ENCODE results near the gene APOA5. TPM values are rescaled to one million over a fixed set of nuclear protein-coding genes. Genes with fewer than 3 reads are reported as not detected.

Gene APOA5
- total RNA-seq, 1 experiment from 2014 or later = 0.11 TPM

- no peaks in the 10 kb centered on the region for H3K79me1 ChIP-seq (ENCODE audit: insufficient read depth, low read depth, low read length, poor library complexity, severe bottlenecking)
- no peak overlapping the region for H4K91ac ChIP-seq (ENCODE audit: insufficient read length, low read depth, low read length)
- no peak overlapping the region for H2BK15ac ChIP-seq (ENCODE audit: low read depth, low read length)
- H3K4ac ChIP-seq (ENCODE audit: low read depth, low read length) = no peak overlapping the region
- H3K4me3 Mint-ChIP-seq = no peak overlapping the region
- no peak overlapping the region for H3K4me2 ChIP-seq (ENCODE audit: insufficient read depth, insufficient read length, low read length)
- no peak overlapping the region for H2AFZ ChIP-seq (ENCODE audit: low read length)
- TF ChIP-seq CTCF (conservative IDR thresholded peaks at IDR 0.05) = no peak
- no peak overlapping the region for H3K18ac ChIP-seq (ENCODE audit: insufficient read length, low read depth, low read length)
- no peaks in the 10 kb centered on the region for H3K36me3 Mint-ChIP-seq (ENCODE audit: insufficient read depth in 1 of 3, low read depth in 3 of 3)
- H3K4me1 ChIP-seq (ENCODE audit: insufficient read depth, low read length) = no peaks in the 10 kb centered on the region
- no peak overlapping the region for H3K27ac Mint-ChIP-seq
- H2BK20ac ChIP-seq (ENCODE audit: low read depth, low read length, poor library complexity, severe bottlenecking) = no peak overlapping the region
- WGBS (ENCODE audit: extremely low coverage, insufficient read length, low lambda C conversion rate) = no CpG with 5 or more reads among the region's 14 CpGs
- no peaks in the 10 kb centered on the region for H4K20me1 ChIP-seq (ENCODE audit: control insufficient read depth, insufficient read depth, insufficient read length)
- H3T11ph ChIP-seq (ENCODE audit: low read length) = no peak overlapping the region
- H3K23ac ChIP-seq (ENCODE audit: insufficient read length, low read depth, low read length) = no peak overlapping the region
- peaks cover 5% of the 10 kb centered on the region for H3K27me3 Mint-ChIP-seq (ENCODE audit: low read depth)
- no peaks in the 10 kb centered on the region for H3K23me2 ChIP-seq (ENCODE audit: insufficient read length, low read depth, low read length, poor library complexity, severe bottlenecking)
- no peak overlapping the region for H3K27ac ChIP-seq (ENCODE audit: insufficient read length, low read depth, low read length)
- no peak overlapping the region for H4K5ac ChIP-seq (ENCODE audit: insufficient read length, low read depth, low read length)
- no peaks in the 10 kb centered on the region; a peak in 1 of 5 replicates for H3K9me3 Mint-ChIP-seq
- H4K8ac ChIP-seq (replicated peaks; ENCODE audit: insufficient read length, low read depth, low read length) = no peak overlapping the region
- no peak overlapping the region for H2BK12ac ChIP-seq (ENCODE audit: insufficient read length, low read depth, low read length)
- no peak for DNase-seq
- no peak overlapping the region for H2AK5ac ChIP-seq (ENCODE audit: insufficient read length, low read length)
- no peaks in the 10 kb centered on the region for H3K79me2 ChIP-seq (ENCODE audit: insufficient read depth, low read length)
- no peak overlapping the region for H3K9ac ChIP-seq (ENCODE audit: extremely low read depth, insufficient read length, low read length)
- no peaks in the 10 kb centered on the region for H3K4me1 Mint-ChIP-seq
- no peak overlapping the region for H3K14ac ChIP-seq (ENCODE audit: insufficient read depth, low read length)
- no peak overlapping the region for H3K56ac ChIP-seq (ENCODE audit: insufficient read length, low read depth, low read length)
- no peak overlapping the region for H2BK5ac ChIP-seq (ENCODE audit: insufficient read length, low read length)
- no peaks in the 10 kb centered on the region for H3K9me3 ChIP-seq (ENCODE audit: control insufficient read depth, low read depth, low read length)
- no peaks in the 10 kb centered on the region for H3K27me3 ChIP-seq (ENCODE audit: insufficient read depth, low read length)
- H2BK120ac ChIP-seq (ENCODE audit: low read depth, low read length, poor library complexity, severe bottlenecking) = no peak overlapping the region
These were observed 16.8 kb upstream of the APOA5 start for GRCh38 chr11:116808262-116809175.

All from H9 (cell line).